Adrenal gland (tissue), 12 donors: ENCODE data around the gene PRODH. TPM values are rescaled to one million over a fixed set of nuclear protein-coding genes. Genes with fewer than 3 reads are reported as not detected.

Experiments used
- DNase-seq, 7 donors: peaks; one replicate each; pipeline ENCODE4 v3.0.0-alpha.2; 2019 to 2020
- H3K27ac ChIP-seq, 5 donors: fragments of 200-600 bp; sonication (generic) in 4 of 5; 1 replicate in 3 of 5; 2 replicates in 2 of 5; pipeline versions ENCODE4 v1.5.1 to v1.8.0; 2016 to 2020; ENCODE audit warnings: mild to moderate bottlenecking in 1 of 5
- H3K27me3 ChIP-seq: fragments of 200-600 bp; 2 replicates; pipeline ENCODE4 v1.8.0; 2021
- H3K36me3 ChIP-seq, 2 donors: fragments of 200-600 bp; replicated peaks in 1 of 2; 1 replicate in 1 of 2; 2 replicates in 1 of 2; pipeline versions ENCODE4 v1.5.1 to v1.8.0; 2018 to 2022
- H3K4me1 ChIP-seq, 2 donors: fragments of 200-600 bp; replicated peaks in 1 of 2; 1 replicate in 1 of 2; 2 replicates in 1 of 2; pipeline versions ENCODE4 v1.5.1 to v1.8.0; 2018 to 2021
- H3K4me3 ChIP-seq, 4 donors: fragments of 200-600 bp; sonication (generic) in 3 of 4; one replicate each; pipeline ENCODE4 v1.5.1; 2016 to 2018
- H3K9me3 ChIP-seq, 3 donors: fragments of 200-600 bp; sonication (generic) in 1 of 3; replicated peaks in 1 of 3; 1 replicate in 2 of 3; 2 replicates in 1 of 3; pipeline versions ENCODE4 v1.5.1 to v1.8.0; 2016 to 2021
- CTCF ChIP-seq, 6 experiments: fragments of 450-650 bp in 4 of 6; fragments of 200-600 bp in 2 of 6; sonication (generic) in 1 of 6; IDR thresholded peaks; 1 replicate in 5 of 6; 2 replicates in 1 of 6; pipeline versions ENCODE4 v1.5.1 to v1.8.0; 2016 to 2021; ENCODE audit warnings: antibody characterized with exemption in 6 of 6, mild to moderate bottlenecking in 2 of 6, moderate library complexity in 1 of 6
- POLR2A ChIP-seq, 2 donors: fragments of 450-650 bp; IDR thresholded peaks; one replicate each; pipeline ENCODE4 v1.6.1; 2017; ENCODE audit warnings: antibody characterized with exemption in 2 of 2, mild to moderate bottlenecking in 2 of 2, moderate library complexity in 1 of 2
- WGBS, 4 donors: extraction: QIAGEN DNeasy Blood & Tissue Kit in 2 of 4; methylation state at CpG; one replicate each; pipeline versions ENCODE4 v1.1.5 to v1.1.7; 2013 to 2017; 5-methylcytosine and 5-hydroxymethylcytosine counted together
- intact Hi-C, 2 donors: fragments of 100-400 bp; cut with DNase I; formaldehyde crosslinking; loops; one replicate each; pipeline versions ENCODE4 v1.14.1 to v1.15.0; 2022 to 2023
- polyA plus RNA-seq, 3 donors: library from polyadenylated mRNA; stranded (reverse); fragments of 200-250 nt in 2 of 3; fragments of 350-450 nt in 1 of 3; fragmentation: Illumina TruSeq in 1 of 3; extraction: RNeasy Lipid Tissue Mini Kit (QIAGEN cat#74804) in 1 of 3; gene quantifications; one replicate each; pipeline ENCODE4 v1.2.3, GENCODE V29; 2013 to 2014
- total RNA-seq, 9 donors: library from RNA; depleted of rRNA in 4 of 9; stranded (reverse); fragments of >200 nt in 4 of 9; fragments of 120-200 nt in 1 of 9; fragmentation: NEBNext Ultra II Directional in 1 of 9; extraction: Animal tissue kit (Norgen Biotek cat#: 25700) in 1 of 9; gene quantifications; one replicate each; pipeline versions ENCODE4 v1.1.0 to v1.2.4, GENCODE V29; 2013 to 2023
- donor health status: healthy with polysubstance abuse.
- donor health status: Bipolar disorder and iron deficiency.
- donor health status: DM: yes; HTN: yes; CAD: no.
- donor health status: DM: no; HTN: no; CAD: no.
- donor health status: DM: no; HTN: no; CAD: no.
- donor health status: DM: yes; HTN: yes; CAD: no.

Gene PRODH
- total and polyA plus RNA-seq, 12 donors = 0.28 to 2.7 (median 1.0) TPM; not detected in 4

- intact Hi-C loops = no loop called here
- no CpG with 5 or more reads among the region's 7 CpGs for WGBS, 4 donors
- Histone ChIP-seq H3K27ac (no peak overlapping the region), H3K4me1 (no peaks in the 10 kb centered on the region), H3K9me3 (no peaks in the 10 kb centered on the region), H3K4me3 (no peak overlapping the region), H3K36me3 (no peaks in the 10 kb centered on the region), H3K27me3 (no peaks in the 10 kb centered on the region)
- TF ChIP-seq POLR2A (IDR thresholded peaks at IDR 0.05) = no peak
- no peak for TF ChIP-seq CTCF (IDR thresholded peaks at IDR 0.05)
- no peak for DNase-seq
These were observed 2.2 kb downstream of the PRODH start for GRCh38 chr22:18933914-18934313.

- intact Hi-C loops = no loop called here
- Histone ChIP-seq H3K9me3 (no peaks in the 10 kb centered on the region), H3K27ac (no peak overlapping the region), H3K36me3 (no peaks in the 10 kb centered on the region), H3K27me3 (no peaks in the 10 kb centered on the region), H3K4me1 (no peaks in the 10 kb centered on the region), H3K4me3 (no peak overlapping the region)
- no CpG with 5 or more reads among the region's 16 CpGs for WGBS, 4 donors
- TF ChIP-seq CTCF (IDR thresholded peaks at IDR 0.05) = no peak
- no peak for TF ChIP-seq POLR2A (IDR thresholded peaks at IDR 0.05)
- DNase-seq = no peak
These were observed 4.0 kb downstream of the PRODH start for GRCh38 chr22:18931905-18932652.

- TF ChIP-seq POLR2A (IDR thresholded peaks at IDR 0.05) (no peak), CTCF (IDR thresholded peaks at IDR 0.05) (no peak)
- WGBS, 4 donors = 57% methylated on average over 1 of the region's 5 CpGs; no CpG with 5 or more reads in 3 of the 4 donors
- Histone ChIP-seq H3K27me3 (no peaks in the 10 kb centered on the region), H3K4me3 (no peak overlapping the region), H3K4me1 (no peaks in the 10 kb centered on the region), H3K27ac (no peak overlapping the region), H3K36me3 (no peaks in the 10 kb centered on the region), H3K9me3 (no peaks in the 10 kb centered on the region)
- DNase-seq = peak in 1 of 7 donors; percentile 12
- intact Hi-C loops = no loop called here
These were observed 6.6 kb downstream of the PRODH start for GRCh38 chr22:18929459-18929858.

GRCh38 chr22:18927573-18927972, 8.5 kb downstream of the PRODH start:
- Histone ChIP-seq H3K4me3 (no peak overlapping the region), H3K36me3 (no peaks in the 10 kb centered on the region), H3K27me3 (no peaks in the 10 kb centered on the region), H3K27ac (no peak overlapping the region), H3K4me1 (no peaks in the 10 kb centered on the region), H3K9me3 (no peaks in the 10 kb centered on the region)
- DNase-seq = no peak
- intact Hi-C loops = no loop called here
- WGBS, 4 donors = no CpG with 5 or more reads among the region's 5 CpGs
- no peak for TF ChIP-seq POLR2A (IDR thresholded peaks at IDR 0.05)

GRCh38 chr22:18927020-18927419, 9.1 kb downstream of the PRODH start:
- no peak overlapping the region for H3K27ac ChIP-seq
- H3K9me3 ChIP-seq = no peaks in the 10 kb centered on the region
- no CpG with 5 or more reads among the region's 4 CpGs for WGBS, 4 donors
- intact Hi-C loops = no loop called here
- TF ChIP-seq CTCF (IDR thresholded peaks at IDR 0.05) (no peak), POLR2A (IDR thresholded peaks at IDR 0.05) (no peak)
- H3K4me3 ChIP-seq = no peak overlapping the region
- no peaks in the 10 kb centered on the region for H3K27me3 ChIP-seq
- DNase-seq = no peak
- H3K36me3 ChIP-seq = no peaks in the 10 kb centered on the region
- H3K4me1 ChIP-seq = no peaks in the 10 kb centered on the region
